ENCODE results near the gene AQP9.
"Not testable (repeated sequence)": the region's sequence is repeated elsewhere in the genome, so short reads cannot be mapped to it uniquely, and the experiment has no call there.

Gene AQP9, protein sequence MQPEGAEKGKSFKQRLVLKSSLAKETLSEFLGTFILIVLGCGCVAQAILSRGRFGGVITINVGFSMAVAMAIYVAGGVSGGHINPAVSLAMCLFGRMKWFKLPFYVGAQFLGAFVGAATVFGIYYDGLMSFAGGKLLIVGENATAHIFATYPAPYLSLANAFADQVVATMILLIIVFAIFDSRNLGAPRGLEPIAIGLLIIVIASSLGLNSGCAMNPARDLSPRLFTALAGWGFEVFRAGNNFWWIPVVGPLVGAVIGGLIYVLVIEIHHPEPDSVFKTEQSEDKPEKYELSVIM

DNA sequence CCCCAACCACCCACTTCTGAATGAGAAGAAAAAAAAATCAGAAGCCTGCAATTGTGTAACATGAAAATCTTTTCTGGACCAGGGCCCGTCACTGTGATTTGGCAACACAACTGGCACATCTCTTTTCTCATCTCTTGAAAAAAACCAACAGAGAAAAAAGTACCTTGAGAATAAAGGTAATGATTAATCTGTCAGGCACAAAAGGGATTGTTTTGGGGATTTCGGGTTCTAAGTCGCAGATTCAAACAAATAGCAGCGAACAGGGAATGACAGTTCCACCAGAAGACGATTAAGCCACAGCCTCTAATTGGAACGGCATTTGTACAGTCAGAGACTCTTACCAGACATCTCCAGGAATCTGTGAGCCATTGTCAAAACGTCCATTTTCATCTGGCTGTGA is at the start of gene AQP9:
TSS of gene AQP9 (plus strand) at position 276 of the 400 bp plus-strand sequence. CDS start 185 bp downstream, outside the sequence.
- no peak for DNase-seq

DNA sequence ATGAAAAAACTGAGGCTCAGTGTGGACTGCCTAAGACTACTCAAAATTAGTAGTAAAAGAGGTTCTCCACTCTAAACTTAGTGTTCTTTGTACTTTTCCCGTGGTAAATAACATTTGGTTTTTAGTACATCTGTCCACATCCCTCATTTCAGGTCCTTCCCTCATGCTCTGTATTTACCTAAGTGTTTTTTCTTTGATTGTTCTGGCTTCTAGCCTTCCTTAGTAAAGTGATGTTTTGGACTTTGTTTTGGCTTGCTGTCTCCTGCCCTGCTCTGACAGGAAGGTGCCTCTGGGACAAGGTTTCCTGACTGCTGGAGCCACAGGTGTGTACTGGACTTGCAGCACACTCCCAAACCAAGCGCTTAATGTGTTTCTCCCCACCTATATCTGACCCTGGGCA is 42.8 kb upstream of the AQP9 start:
- no peak for DNase-seq

DNA sequence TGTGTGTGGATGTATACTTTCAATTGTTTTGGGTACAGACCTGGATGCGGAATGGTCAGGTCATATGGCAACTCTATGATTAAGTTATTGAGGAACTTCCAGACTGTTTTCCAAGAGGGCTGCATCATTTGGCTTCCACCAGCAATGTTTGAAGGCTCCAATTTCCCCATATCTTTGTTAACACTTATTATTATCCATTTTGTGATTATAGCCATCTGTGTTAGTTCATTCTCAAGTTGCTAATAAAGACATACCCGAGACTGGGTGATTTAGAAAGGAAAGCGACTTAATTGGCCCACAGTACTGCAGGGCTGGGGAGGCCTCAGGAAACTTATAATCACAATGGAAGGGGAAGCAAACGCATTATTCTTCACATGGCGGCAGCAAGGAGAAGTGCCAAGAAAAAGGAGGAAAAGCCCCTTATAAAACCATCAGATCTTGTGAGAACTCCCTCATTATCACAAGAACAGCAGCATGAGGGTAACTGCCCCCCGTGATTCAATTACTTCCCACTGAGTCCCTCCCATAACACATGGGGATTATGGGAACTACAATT is 41.6 kb upstream of the AQP9 start:
- DNase-seq, result no peak

DNA sequence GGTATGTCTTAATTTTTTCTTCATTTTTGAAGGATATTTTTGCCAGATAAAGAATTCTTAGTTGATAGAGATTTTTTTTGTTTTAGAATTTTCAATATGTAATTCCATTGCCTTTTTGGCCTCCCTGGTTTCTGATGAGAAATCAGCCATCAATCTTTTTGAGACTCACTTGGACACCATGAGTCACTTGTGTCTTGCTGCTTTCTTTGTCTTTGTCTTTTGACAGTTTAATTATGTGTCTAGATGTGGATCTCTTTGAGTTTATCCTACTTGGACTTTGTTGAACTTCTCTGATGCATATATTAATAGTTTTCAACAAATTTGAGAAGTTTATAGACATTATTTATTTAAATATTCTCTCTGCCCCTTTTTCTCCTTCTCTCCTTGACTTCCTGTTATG is 34.7 kb upstream of the AQP9 start:
- no peak for DNase-seq

DNA sequence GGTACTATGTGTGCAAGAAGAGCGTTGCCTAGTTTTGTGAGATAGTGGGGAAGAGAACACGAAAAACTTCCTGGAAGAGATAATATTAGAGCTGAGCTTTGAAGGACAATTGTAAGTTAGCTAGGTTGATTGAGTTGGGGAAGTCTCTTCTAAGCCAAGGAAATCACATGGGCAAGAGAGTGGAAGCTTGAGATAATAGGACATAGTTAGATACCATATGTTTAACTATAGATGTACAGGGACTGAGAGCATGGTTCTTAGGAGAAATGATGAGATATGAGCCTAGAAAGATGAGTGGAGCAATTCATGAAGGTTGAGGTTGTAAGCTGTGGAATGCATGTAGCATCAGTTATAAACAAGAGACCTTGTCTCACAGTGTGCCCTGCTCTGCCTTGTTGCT is 30.1 kb upstream of the AQP9 start:
- no peak for DNase-seq

DNA sequence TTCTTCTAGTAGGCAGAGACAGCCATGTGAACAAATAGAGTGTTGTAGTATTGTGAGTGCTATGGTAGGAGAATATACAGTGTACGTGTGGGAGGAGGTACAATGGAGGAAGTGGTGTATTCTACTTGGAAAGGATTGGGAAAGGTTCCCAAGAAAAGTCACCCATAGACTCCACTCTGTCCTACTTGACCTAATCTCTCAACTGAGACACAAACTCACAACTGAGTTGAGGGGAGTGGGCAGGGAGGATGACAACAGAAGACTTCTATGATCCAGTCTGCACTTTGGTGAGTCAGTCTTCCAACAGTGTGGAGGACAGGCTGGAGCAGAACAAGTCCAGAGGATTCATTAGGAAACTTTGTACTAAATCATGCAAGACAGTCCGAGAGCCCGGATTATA is 28.8 kb upstream of the AQP9 start:
- no peak for DNase-seq

DNA sequence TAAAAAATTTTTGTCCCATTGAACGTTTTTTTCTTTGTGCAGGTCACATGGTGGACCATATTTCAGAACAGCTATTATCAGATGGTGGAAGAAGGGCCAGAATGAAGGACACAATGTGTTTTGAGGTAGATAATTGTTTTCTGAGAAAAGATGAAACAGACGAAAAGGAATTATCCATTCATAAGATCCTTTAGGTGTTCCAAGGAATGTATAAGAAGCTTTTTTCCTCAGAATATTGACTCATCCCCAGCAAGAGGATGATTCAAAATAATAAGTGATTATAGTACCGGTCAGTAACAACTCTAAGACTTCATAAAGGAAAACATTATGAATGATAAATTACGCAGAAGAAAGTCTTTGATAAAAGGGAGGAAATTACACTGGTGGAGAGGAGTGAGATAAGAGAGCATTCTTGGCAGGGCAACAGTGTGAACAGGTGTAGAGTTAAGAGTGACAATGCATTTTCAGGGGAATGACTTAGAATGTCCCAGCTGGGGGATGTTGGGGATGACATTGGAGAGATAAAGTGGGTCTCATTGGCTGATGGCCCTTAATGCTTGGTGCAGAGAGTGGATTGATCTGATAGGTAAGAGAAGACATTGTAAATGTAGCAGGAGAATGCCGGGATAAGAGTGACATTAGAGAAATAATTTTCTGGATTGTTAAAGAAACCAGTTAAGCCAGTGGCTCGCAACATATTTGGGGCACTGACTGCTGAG is 27.0 kb upstream of the AQP9 start:
- no peak for DNase-seq

DNA sequence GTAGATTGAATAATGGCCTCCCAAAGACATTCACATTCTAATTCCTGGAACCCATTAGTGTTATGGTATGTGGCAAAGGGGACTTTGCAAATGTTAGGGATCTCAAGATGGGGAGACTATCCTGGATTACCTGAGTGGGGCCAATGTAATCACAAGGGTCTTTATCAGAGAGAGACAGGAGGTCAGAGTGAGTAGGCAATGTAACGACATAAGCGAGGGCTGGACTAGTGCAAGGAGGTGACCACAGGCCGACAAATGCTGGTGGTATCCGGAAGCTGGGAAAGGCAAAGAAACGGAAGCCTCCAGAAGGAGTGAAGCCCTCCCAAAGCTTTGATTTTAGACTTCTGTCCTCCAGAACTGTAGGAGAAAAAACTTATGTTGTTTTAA is 26.5 kb upstream of the AQP9 start:
- no peak for DNase-seq

DNA sequence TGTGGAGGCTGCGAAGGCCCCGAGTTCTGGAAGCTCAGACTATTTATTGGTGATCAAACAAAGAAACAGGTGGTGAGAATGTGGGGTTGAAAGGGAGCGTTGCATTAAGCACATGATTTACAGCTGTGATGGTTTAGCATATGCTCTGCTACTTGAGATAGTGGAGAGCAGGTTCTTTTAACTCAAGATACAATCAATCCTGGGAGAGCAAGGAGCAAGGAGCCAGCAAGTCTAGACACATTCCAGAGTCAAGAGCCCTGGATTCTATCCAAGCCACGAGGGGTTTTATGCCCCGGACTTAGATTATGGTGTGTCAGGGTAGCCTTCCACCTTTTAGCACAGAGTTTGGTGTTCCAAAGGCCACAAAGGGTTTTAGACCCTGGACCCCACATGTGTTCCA is 24.8 kb upstream of the AQP9 start:
- DNase-seq, result not testable (repeated sequence)

DNA sequence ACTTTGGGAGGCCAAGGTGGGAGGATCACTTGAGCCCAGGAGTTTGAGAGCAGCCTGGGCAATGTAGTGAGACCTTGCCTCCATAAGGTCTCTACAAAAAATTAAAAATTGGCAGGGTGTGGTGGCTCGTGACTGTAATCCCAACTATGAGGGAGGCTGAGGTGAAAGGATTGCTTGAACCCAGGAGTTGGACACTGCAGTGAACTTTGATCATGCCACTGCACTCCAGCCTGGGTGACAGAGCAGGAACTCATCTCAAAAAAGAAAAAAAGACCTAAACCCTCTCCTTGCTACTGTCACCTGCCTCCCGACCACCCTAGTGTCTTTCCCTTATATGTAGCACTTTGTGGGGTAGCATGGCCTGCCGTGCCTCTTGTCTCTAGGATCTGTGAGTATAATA is 23.8 kb upstream of the AQP9 start:
- no peak for DNase-seq

DNA sequence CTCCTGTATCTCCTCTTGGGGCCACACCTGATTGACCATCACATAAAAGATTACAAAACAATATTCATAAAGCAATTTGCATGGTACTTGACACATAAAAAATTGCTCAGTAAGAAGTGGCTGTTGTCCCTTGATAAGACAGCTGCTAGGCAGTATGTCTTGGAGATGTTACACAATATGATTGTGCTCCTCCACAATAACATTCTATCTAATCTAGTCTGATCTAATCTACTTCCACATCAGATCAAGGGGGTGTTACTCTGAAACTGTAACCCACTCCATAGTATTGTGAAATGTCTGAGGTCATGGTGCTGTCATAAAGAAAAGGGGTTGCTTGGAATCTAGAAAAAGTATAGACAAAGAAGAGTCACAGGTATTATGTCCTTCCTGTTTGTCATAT is 23.4 kb upstream of the AQP9 start:
- DNase-seq, result peak in 1 of 2 experiments; percentile 5

DNA sequence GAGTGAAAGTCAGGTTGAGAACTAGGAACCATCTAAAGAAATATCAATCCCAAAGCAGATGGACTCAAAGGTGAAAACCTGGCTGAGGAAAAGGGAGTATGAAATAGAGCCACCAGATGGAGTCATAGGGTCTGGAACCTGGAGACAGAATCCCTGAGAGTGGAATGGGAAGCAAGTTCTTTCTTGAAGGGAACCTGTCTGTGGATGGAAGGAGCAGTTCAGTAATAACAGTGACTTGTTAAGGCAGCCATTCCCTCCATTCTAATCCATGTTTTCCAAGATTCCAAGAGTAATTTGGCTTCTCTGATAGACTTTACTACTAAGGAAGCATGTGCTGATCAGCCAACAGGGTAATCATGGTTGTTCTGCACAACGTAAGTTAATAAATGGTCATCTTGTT is 22.5 kb upstream of the AQP9 start:
- DNase-seq, result peak in 1 of 2 experiments; percentile 4

DNA sequence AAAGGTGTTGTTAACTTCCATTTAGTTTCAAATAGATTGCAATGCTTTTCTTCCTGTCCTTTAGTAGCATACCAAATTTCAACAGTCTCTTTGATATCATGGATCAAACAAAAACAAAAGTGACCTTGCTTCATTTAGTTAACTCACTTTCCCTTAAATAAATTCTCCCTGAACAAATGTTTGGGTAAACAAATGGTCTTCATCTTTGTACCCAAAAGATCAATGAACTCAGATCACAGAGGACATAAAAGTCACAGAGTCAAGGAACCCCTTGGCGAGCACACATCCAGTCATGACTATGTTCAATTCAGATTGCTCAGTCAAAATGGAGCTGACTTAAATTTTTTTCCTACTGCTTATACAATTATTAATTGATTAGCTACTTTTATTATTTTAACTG is 20.6 kb upstream of the AQP9 start:
- no peak for DNase-seq

DNA sequence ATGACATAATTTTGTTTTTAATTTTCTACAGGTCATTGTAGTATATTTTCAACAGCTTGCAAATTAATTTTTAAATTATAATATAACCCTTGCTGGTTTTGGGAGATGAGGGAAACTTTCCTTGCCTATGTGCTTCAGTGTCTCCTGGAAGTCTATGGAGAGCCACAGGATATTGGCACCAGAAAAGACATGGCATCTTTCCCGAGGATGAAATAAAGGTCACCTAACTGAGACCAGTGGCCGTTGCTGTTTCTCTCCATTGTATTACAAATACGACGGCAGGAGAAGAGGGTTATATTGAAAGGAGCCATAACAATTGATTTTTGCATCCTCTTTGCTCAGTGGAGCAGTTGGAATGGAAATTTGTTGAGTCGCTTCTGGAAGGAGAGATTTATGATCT is 19.9 kb upstream of the AQP9 start:
- no peak for DNase-seq

DNA sequence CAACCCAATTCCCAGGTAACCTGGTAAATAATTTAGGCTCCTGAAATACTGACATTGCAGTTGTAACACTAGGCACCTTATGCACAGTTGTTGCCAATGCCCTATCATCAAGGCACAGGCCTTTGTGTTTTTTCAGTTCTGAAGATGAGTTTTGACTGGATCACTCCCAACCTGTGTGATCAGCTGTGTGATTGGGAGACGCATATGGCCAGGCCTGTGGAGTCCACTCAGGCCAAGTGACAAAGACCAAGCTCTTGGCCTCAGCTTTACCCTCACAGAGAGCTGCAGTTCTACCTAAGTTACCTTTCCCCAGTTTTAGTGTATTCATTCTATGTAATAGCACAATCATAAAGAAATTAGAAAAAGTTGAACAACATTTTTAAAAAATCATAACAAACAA is 19.2 kb upstream of the AQP9 start:
- no peak for DNase-seq

DNA sequence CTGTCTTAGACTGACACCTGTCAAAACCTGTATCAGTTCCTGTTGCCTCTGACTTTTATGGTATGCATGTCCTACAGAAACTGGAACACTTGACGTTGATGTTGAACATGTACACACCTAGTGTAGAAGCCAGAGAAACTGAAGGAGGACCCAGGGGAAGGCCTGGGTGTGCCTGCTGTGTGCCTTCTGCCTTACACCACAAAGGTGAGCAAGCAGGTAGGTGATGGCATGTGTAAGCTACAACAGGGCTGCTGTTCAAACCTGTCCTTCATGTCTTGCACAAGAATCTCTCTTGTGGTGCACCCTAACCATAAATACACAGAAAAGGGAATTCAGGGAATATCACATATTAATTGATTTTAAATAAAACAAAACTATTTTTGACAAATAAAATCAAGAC is 13.6 kb upstream of the AQP9 start:
- no peak for DNase-seq

DNA sequence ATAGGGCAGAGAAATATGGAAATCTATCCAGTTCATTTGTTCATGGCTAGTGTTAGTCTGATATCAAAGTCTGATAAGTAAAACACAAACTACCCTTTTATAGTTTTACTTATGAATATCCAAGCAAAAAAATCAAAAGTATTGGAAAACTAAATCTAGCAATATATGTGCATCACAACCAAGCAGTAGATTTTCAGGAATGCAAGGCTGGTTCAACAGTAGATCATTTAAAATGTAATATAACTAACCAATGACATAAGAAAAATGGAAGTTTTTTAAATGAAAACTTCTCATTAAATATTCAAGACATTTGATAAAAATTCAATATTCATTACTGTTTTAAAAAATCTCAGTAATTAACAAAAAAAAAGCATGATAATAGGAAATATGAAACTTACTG is 12.8 kb upstream of the AQP9 start:
- DNase-seq, result no peak

DNA sequence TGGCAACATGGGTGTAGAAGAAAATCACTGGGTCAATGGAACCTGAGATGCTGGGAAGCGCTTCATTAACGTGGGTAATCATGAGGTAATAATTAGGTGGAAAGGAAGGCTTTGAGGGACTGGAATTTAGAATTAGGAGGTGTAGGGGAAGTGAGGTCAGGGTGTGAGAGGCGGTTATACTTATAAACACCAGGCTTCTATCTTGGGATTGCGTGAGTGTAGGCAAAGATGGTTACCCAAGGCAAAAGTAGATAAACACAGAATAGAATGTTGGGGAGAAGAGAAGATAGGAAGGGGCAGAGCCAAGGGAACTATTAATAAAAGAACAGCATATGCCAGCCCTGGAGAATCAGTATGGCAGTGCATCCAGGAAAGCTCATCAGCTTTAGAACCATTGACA is 3.3 kb upstream of the AQP9 start:
- DNase-seq, result no peak

DNA sequence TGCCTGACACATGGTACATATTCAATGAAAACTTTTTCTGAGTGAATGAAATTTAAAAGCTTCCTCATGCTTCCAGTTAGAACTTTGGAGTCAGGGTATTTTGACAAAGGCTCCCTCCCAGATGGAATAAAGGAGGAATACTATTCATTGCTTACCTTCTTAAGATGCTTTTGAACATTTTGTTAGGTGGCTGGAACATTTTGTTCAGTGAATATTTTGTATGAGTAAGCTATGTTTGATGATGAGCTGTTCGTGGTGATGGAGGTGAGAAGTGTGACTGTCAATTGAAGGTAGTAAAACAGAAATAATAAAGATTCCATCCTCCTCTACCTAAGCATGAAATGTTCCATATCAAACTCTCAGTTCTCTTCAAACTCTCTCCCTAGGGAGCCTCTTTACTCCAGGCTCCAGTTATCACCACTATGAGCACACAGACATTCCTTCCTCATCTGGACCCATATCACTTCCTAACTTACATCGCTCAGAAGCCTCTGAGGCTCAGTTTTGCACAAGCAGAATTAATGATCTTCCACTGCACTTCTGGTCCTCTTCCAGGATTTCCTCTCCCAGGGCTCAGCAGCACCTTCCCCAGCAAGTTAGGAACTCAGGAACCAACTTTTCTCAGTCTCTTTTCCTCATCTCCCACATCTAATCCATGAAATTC is 2.5 kb upstream of the AQP9 start:
- DNase-seq, result no peak

DNA sequence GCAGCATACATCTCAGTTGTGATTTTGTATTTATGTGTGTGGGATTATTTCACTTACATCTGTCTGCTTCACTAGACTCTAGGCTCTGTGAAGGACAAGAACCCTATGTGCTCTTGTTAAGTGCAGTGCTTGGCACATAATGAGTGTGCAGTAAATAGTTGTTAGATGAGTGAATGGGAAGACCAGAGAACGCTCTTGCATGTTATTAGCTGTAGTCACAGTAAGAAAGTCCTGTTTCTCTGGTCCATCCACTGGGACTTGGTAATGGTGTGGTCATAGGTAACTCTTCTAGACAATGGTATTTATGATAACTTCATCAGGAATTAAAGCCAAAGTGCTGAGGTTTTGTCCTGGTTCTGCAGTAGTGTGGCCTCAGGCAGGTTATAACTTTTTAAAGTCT is 1.4 kb upstream of the AQP9 start:
- DNase-seq, result no peak

DNA sequence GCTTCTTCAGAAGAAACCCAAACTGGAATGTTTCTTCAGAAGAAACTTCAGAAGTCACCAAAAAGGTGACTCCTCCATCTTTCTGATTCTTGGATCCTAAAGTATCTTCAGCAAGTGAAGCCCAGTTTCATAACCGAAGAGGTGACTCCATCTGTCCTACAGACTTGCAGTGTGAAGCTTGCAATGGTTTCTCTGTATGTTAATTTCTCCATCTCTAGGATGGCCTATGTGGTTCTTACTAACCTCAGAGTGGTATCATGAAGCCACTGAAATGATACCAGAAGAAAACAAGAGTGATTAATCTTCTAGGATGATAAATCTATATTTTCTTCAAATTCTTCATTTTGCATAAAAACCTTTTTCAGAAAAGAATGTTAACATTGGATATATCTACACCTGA is 495 bp upstream of the AQP9 start:
- no peak for DNase-seq

DNA sequence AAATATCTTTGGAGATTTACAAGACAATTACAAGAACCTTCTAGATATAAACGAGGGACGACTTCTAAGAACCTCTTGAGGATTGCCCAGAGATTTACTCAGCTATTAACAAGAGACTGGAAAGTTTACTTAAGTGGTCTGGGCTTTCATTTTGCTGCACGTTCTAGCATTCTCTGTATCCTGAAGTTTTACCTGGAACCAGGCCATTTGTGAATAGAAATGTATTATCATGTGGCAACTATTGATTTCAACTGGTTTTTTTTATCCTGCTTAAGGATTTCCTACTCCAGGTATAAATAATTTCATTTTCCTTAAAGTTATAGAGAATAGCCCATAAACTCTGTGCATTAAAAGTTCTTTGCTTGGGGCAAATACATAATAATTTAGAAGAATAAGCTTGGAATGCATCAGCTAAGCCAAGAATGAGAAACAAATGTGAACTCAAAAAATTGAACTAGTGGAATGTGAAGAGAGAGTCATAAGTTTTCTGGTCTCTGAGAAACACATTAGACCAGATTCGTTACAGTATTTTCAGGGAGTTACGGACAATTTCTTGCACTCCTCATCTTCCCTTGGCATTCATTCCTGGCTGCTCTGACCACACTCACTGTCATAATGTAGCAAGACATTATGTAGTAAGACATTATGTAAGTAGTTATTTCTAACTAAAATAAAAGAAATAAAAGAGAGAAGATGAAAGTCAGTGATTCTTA is 1.3 kb downstream of the AQP9 start:
- DNase-seq, result peak in 1 of 2 experiments; percentile 29

DNA sequence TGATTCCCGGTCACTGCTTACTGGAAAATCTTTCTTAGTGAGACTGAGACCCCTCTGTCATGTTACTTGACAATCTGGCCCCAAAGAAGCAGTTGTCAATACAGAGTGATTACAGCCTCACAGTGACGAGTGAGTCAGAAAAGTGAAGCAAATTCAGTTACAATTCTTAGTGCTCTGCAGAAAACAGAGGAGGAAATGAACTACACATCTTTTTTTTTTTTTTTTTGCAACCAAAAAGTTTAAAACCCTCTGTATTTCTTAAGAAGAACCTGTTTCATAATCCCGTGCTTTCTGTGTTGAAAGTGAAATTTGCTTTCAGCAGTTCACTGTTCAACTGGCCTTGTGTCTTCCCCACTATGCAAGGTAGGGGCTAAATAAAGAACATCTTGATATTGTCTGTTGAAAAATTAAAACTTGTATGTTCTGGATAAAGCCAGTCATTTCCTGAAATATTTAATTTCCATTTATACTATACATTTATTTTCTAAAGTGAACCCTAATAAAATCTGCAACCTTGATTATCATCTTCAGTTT is 1.9 kb downstream of the AQP9 start:
- peak; percentile 86 to 87 for DNase-seq

Measured in AML-193 (cell line).